NCI-H2107 treated with DMSO at 0.1 percent for 48 hours (cell line): ENCODE results near the gene B3GALT5.

Source experiments
- DNase-seq: peaks from one replicate; lab custom pipeline; 2025; ENCODE audit not compliant: unreplicated experiment; lab: John Stamatoyannopoulos, UW

B3GALT5 gene

DNA sequence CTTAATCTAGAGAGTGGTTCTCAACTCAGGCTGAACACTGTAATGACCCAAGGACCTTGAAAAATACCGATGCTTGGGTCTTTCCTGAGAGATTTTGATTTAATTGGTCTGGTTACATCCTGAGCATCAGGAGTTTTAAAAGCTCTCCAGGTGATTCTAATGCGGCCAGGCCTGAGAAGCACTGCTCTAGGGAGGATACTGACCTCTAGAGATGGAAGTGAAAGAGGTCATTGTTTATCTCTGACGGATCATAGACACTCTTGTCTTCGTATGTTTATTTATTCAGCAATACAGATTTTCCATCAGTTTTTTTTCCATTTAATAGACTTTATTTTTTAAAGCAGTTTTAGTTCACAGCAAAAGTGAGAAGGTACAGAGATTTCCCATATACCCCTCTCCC lies 77.7 kb downstream of the B3GALT5 start:
- no peak for DNase-seq

DNA sequence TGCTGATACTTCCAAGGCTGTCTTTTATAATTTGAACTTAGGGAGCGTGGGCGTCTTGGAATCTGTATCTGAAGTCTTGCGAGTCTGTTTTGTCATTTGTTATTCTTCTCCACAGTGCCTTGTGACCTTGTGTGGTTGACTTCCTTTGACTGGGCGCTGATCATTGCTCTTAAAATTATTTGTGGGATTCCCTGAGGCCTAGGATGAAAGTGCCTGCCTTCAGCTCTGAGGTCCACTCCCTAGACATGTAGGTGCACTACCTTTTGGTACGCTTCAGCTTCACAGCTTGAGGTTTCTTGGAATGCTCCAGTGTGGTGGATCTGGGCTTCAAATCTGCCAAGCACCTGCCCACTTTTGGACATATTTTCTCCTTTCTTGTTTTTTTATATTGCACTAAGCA lies 82.0 kb downstream of the B3GALT5 start:
- no peak for DNase-seq

DNA sequence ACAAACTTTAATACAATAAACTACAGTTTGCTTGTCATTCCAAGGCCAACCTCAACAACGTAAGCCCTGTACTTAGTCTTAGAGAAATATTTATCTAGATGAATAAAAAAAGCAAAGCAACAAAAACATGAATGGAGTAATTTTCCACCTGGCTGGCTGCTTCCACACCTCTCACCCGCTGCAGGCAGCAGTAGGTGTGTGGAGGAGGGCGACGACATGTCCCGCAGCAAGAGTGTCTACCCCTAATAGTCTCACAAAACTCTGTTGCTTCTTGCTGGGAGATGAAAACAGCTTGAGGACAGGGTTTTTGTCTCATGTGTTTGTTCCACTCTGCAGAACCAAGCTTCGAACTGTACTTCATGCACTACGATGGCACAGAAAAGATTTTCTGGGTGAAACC lies 83.5 kb downstream of the B3GALT5 start:
- DNase-seq: no peak

- DNase-seq: no peak
Measured at GRCh38 chr21:39696618-39697017, 83.9 kb downstream of the B3GALT5 start.

- DNase-seq: no peak
Measured at GRCh38 chr21:39700318-39700717, 87.6 kb downstream of the B3GALT5 start.

DNA sequence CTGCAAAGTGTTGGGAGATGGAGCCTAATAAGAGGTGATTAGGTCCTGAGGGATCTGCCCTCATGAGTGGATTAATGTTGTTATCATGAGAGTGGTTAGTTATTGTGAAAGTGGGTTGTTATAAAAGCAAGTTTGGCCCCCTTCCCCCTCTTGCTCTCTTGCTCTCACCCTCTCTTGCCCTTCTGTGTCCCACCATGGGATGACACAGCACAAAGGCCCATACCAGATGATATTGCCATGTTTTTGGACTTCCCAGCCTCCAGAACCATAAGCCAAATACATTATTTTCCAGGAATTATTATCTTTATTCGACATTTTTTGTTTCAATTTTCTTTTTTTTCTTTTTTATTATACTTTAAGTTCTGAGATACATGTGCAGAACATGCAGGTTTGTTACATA lies 90.8 kb downstream of the B3GALT5 start:
- DNase-seq: no peak

- no peak for DNase-seq
Measured at GRCh38 chr21:39705849-39706248, 93.1 kb downstream of the B3GALT5 start.

DNA sequence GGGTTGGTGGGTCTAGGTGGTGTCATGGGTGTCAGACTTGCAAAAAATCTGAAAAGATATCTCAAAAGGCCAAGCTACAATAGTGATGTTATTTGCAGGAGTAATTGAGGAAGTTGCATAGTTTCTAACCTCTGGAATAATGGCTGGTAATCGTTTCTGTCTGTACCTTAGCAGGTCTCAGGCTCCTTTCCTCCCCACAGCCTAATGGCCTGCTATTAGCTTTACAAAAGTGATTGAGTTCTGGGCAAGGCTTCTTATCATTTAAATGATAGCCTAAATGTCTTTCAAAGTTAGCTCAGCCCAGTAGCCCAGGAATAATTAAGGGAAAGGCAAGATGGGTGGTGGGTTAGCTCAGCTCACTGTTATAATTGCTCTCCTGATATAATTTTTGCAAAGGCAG lies 94.6 kb downstream of the B3GALT5 start:
- DNase-seq: no peak

GRCh38 chr21:39710866-39711265 lies 98.1 kb downstream of the B3GALT5 start:
- DNase-seq: no peak

DNA sequence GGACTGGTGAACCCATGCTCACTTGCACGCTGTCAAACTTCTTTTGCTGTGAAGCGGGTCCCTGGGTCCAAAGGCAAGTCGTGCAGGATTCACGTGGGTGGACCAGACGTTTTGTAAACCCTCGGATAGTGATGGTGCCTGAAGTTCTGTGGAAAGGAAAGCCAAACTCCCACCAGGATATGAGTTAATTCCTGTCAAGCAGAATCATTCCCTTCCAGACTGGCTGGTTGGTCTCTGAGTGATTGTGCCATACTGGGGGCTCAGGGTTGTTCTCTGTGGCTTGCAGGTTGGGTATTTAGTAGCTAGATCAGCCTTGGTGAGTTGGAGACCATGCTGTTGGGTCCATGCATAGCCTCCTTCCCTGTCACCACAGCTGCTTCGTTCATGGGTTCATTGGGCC lies 99.5 kb downstream of the B3GALT5 start:
- DNase-seq: no peak

GRCh38 chr21:39712976-39713375 lies 100.2 kb downstream of the B3GALT5 start:
- peak; percentile 8 for DNase-seq

- no peak for DNase-seq
Measured at GRCh38 chr21:39713905-39714304, 101.2 kb downstream of the B3GALT5 start.

GRCh38 chr21:39714331-39714730 lies 101.6 kb downstream of the B3GALT5 start:
- no peak for DNase-seq

- peak; percentile 3 for DNase-seq
Measured at GRCh38 chr21:39715804-39716397, 103.2 kb downstream of the B3GALT5 start.

DNA sequence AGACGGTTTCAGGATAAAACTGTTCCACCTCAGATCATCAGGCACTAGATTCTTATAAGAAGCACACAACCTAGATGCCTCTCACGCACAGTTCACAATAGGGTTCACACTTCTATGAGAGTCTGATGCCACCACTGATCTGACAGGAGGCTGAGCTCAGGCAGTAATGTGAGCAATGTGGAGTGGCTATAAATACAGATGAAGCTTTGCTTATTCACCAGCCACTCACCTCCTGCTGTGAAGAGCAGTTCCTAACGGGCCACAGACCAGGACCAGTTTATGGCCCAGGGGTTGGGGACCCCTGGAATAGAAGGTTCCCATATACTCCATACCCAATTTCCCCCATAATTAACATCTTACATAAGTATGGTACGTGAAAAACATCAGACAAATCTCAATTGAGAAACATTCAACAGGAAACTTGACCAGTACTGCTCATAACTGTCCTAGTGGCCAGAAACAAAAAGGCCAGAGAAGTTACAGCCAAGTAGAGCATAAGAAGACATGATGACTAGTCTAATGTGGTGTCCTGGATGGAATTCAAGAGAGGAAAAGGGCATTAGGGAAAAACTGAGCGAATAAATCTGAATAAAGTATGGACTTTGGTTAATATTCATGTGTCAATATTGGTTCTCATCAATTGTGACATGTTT lies 107.5 kb downstream of the B3GALT5 start:
- no peak for DNase-seq

GRCh38 chr21:39721885-39722284 lies 109.1 kb downstream of the B3GALT5 start:
- DNase-seq: no peak
